HepG2 (cell line): ENCODE data around the gene CAMSAP2. TPM values are rescaled to one million over a fixed set of nuclear protein-coding genes. Genes with fewer than 3 reads are reported as not detected.

Experiments
- DZIP1 ChIP-seq: sonication (generic); formaldehyde crosslinking; IDR thresholded peaks from 2 replicates; pipeline ENCODE4 v1.5.0; 2020; ENCODE audit warnings: mild to moderate bottlenecking, missing genetic modification reagents
- HHEX ChIP-seq: IDR thresholded peaks from 2 replicates; pipeline ENCODE4 v1.6.1; 2016; ENCODE audit warnings: control low read depth
- KLF16 ChIP-seq, 2 experiments: sonication (generic) in 1 of 2; formaldehyde crosslinking in 1 of 2; IDR thresholded peaks; 2 replicates each; pipeline versions ENCODE4 v1.6.1 to v1.8.0; 2016 to 2023; ENCODE audit warnings: missing genetic modification reagents in 2 of 2, missing compliant biosample characterization in 1 of 2
- NKX3-1 ChIP-seq: sonication (generic); formaldehyde crosslinking; IDR thresholded peaks from 2 replicates; pipeline ENCODE4 v1.5.0; 2020; ENCODE audit warnings: missing genetic modification reagents
- SKI ChIP-seq: fragments of 450-650 bp; IDR thresholded peaks from one replicate; pipeline ENCODE4 v1.6.1; 2018; ENCODE audit warnings: mild to moderate bottlenecking; ENCODE audit not compliant: partially characterized antibody
- USF2 ChIP-seq, 2 experiments: sonication (generic) in 1 of 2; formaldehyde crosslinking in 1 of 2; IDR thresholded peaks; 2 replicates each; pipeline versions ENCODE4 v1.5.1 to v1.6.1; 2011 to 2020; ENCODE audit warnings: borderline replicate concordance in 1 of 2, low read depth in 1 of 2, low read length in 1 of 2, mild to moderate bottlenecking in 1 of 2, missing genetic modification reagents in 1 of 2, moderate library complexity in 1 of 2
- ZBTB34 ChIP-seq: sonication (generic); formaldehyde crosslinking; IDR thresholded peaks from 2 replicates; pipeline ENCODE4 v1.8.0; 2022; ENCODE audit warnings: mild to moderate bottlenecking, missing genetic modification reagents
- ZMYM4 ChIP-seq: sonication (generic); formaldehyde crosslinking; IDR thresholded peaks from 2 replicates; pipeline ENCODE4 v1.8.1; 2023; ENCODE audit warnings: mild to moderate bottlenecking, missing genetic modification reagents
- ZNF10 ChIP-seq: sonication (generic); formaldehyde crosslinking; IDR thresholded peaks from 2 replicates; pipeline ENCODE4 v1.4.0; 2020; ENCODE audit warnings: mild to moderate bottlenecking, low read depth, missing genetic modification reagents, borderline replicate concordance
- ZNF331 ChIP-seq: sonication (generic); formaldehyde crosslinking; IDR thresholded peaks from 2 replicates; pipeline ENCODE4 v1.4.0; 2020; ENCODE audit warnings: missing genetic modification reagents
- ZNF335 ChIP-seq: sonication (generic); formaldehyde crosslinking; IDR thresholded peaks from 2 replicates; pipeline ENCODE4 v1.4.0; 2020; ENCODE audit warnings: missing genetic modification reagents
- ZNF414 ChIP-seq: sonication (generic); formaldehyde crosslinking; IDR thresholded peaks from 2 replicates; pipeline ENCODE4 v1.5.0; 2020; ENCODE audit warnings: missing genetic modification reagents
- ZNF609 ChIP-seq: sonication (generic); formaldehyde crosslinking; IDR thresholded peaks from 2 replicates; pipeline ENCODE4 v1.4.0; 2020; ENCODE audit warnings: mild to moderate bottlenecking, missing genetic modification reagents, borderline replicate concordance
- polyA plus RNA-seq, 8 experiments: library from polyadenylated mRNA; depleted of rRNA in 3 of 8; stranded (reverse) in 7 of 8; unstranded in 1 of 8; fragments of >200 nt; fragmentation: Illumina TruSeq in 4 of 8; extraction: Trizol in 4 of 8; gene quantifications; 2 replicates each; pipeline versions ENCODE4 v1.2.1 to v1.2.3, GENCODE V29; 2011 to 2016; ENCODE audit warnings: low read depth in 4 of 8, missing spikeins in 1 of 8, mixed read lengths in 1 of 8; ENCODE audit not compliant: insufficient read depth in 1 of 8
- total RNA-seq, 5 experiments: library from RNA; depleted of rRNA; stranded (reverse); fragments of >200 nt; fragmentation: Illumina TruSeq; extraction: Trizol; gene quantifications; 2 replicates each; pipeline ENCODE4 v1.2.3, GENCODE V29; 2016; ENCODE audit warnings: low read depth in 1 of 5
- TF ChIP-seq, protein P1 (sequence below): sonication (generic); formaldehyde crosslinking; IDR thresholded peaks from 2 replicates; pipeline ENCODE4 v1.5.0; 2020; ENCODE audit warnings: missing genetic modification reagents

Gene CAMSAP2
- total and polyA plus RNA-seq, 2 of the 13 experiments (the other 11 are each of a cell fraction or from before 2014, with no cell fraction given): 3.4 to 8.2 TPM

- no peak for TF ChIP-seq USF2 (IDR thresholded peaks at IDR 0.05; ENCODE audit: low read depth, low read length)
- no peak for TF ChIP-seq USF2 (CRISPR knock-in tag; IDR thresholded peaks at IDR 0.05; ENCODE audit: borderline replicate concordance)
- TF ChIP-seq HHEX (CRISPR knock-in tag): no peak
- no peak for TF ChIP-seq DZIP1 (CRISPR knock-in tag)
- TF ChIP-seq, protein P1, sequence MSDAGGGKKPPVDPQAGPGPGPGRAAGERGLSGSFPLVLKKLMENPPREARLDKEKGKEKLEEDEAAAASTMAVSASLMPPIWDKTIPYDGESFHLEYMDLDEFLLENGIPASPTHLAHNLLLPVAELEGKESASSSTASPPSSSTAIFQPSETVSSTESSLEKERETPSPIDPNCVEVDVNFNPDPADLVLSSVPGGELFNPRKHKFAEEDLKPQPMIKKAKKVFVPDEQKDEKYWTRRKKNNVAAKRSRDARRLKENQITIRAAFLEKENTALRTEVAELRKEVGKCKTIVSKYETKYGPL (CRISPR knock-in tag): no peak
- peak; percentile 88; the same call in 1 of the 2 replicates for TF ChIP-seq ZNF331 (CRISPR knock-in tag)
- peak; percentile 73; the same call in 1 of the 2 replicates for TF ChIP-seq ZNF609 (CRISPR knock-in tag)
- TF ChIP-seq SKI: peak; percentile 89
- peak in 1 of 2 experiments; percentile 94; a peak in 2 of 4 replicates for TF ChIP-seq KLF16 (CRISPR knock-in tag; IDR thresholded peaks at IDR 0.05)
- peak; percentile 59; the same call in 1 of the 2 replicates for TF ChIP-seq ZMYM4 (CRISPR knock-in tag)
- TF ChIP-seq ZBTB34 (CRISPR knock-in tag): peak; percentile 87
- TF ChIP-seq ZNF10 (CRISPR knock-in tag): no peak
- peak; percentile 47; the same call in 1 of the 2 replicates for TF ChIP-seq ZNF335 (CRISPR knock-in tag)
- TF ChIP-seq ZNF414 (CRISPR knock-in tag): no peak
- TF ChIP-seq NKX3-1 (CRISPR knock-in tag): no peak
Observed at GRCh38 chr1:200896531-200897196, 158.0 kb downstream of the CAMSAP2 start (continued).
